G401.6 (cell line): Measurements from ENCODE around the gene SUGT1.
A peak's percentile ranks its signal among the peaks of the same experiment; 100 is the strongest.
"Not testable (repeated sequence)": the region's sequence is repeated elsewhere in the genome, so short reads cannot be mapped to it uniquely, and the experiment has no call there.

Experiments used
- FAIRE-seq: peaks from 2 replicates; lab custom pipeline; 2012; peaks lifted over from hg19 to GRCh38; lab: Jason Lieb, UNC

Gene SUGT1

DNA sequence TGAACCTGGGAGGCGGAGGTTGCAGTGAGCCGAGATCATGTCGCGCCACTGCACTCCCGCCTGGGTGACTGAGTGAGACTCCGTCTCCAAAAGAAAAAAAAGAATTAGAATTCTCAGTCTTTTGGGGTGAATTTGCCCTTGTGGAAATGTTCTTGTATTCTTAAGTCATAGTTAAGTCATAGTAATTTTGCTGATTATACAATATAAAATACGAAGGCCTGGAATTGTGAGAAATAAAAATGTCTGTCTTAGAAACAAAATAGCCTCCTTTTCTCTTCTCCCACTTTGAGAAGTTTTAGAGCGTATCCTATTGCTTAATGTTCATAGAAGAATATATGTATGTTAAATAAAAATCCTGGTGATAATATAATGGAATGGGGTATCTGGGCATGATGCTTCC lies 18.1 kb downstream of the SUGT1 start:
- peak; percentile 11 for FAIRE-seq

DNA sequence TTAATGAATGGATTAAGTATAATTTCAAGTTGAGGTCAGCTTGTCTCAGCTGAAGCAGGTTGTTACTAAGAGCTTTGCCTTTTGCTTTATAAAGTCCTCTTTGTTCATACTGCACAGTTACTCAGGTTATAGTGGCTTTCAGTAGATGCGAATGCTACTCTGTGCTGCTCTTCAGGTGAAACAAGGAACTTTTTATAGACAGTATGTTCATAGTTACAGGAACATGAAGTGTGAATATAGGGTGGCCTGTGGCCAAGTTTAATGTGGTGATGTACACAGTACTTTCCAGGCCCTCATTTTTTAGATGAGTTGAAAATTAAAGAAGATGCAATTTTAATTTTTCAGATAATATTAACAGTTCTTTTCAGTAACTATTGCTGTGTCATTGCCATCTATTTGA lies 20.8 kb downstream of the SUGT1 start:
- FAIRE-seq = no peak

DNA sequence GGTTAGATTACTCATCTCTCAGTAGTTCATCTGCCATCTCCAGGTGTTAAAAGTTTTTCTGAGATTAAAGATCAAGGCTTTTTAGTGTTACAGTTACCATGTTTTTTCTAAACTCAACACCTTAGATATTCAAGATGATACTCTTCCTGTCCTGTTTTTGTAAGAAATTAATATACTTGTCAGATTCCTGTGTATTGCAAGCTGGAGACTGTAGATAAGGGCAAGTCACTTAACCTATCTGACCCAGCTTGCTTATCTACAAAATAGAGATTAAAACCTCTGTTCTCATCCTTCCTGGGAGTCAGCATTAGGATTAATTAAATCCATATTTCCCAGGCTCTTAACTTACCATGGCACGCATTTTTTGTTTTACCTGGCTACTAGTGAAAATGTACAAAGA lies 25.2 kb downstream of the SUGT1 start:
- no peak for FAIRE-seq

DNA sequence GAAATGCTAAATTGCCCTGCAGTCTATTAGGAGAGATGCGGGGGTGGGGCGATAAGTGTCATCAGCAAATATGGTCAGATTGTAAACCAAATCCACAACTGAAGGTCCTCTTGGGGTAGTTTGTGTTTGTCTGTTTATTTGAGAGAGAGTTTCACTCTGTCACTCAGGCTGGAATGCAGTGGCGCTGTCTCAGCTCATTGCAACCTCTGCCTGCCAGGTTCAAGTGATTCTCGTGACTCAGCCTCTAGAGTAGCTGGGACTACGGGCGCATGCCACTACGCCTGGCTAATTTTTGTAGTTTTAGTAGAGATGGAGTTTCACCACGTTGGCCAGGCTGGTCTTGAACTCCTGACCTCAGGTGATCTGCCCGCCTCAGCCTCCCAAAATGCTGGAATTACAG lies 33.2 kb downstream of the SUGT1 start:
- not testable (repeated sequence) for FAIRE-seq

DNA sequence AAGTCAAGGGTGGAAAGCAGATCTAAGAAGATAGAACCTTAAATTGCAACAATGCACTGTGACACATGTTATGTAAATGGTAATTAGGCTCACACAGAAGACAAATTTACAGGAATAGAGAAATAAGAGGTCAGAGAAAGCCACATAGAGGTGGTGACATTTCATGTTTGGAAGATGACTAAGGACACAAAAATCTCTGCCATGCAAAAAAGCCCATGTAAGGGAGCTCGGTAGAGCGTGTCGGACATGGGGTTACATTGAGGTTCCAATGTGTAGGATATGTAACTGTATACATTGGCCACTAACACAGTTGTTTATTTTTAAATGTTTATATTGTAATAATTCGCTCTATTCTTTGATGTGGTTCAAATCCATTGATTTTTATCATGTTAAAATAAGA lies 33.7 kb downstream of the SUGT1 start:
- no peak for FAIRE-seq

DNA sequence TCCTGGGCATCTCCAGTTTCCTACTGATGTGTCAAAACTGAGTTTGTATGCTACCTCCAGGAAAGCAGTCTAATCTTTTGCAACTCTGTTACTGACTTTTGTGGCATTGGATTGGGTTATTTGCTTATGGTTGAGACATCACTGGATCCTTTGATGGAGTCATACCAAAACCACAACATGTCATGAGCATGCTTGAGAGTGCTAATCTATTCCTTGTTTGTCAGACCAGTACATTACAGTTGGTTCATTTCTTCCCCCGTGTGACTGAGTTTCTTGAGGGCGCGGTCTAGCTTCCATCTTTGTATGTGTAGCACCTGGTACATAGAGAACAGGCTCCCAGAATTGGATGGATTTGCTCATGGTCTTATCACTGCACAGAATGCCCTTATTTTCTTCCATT lies 43.2 kb downstream of the SUGT1 start:
- FAIRE-seq = no peak

DNA sequence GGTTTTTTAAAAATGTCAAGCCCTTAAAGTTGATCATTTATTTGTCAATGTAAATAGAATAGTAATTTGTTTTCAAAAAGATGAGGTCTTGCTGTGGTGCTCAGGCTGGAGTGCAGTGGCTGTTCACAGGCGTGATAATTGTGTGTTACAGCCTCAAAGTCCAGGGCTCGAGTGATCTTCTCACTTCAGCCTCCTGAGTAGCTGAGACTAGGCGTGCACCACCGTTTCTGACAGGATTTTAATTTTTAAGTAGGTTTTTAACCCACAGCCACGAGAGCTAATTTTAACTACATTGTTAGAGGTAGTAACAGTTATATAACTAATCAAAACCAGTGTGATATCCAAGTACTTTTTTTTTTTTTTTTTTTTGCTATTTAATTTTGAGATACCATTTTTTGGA lies 43.9 kb downstream of the SUGT1 start:
- FAIRE-seq = no peak

DNA sequence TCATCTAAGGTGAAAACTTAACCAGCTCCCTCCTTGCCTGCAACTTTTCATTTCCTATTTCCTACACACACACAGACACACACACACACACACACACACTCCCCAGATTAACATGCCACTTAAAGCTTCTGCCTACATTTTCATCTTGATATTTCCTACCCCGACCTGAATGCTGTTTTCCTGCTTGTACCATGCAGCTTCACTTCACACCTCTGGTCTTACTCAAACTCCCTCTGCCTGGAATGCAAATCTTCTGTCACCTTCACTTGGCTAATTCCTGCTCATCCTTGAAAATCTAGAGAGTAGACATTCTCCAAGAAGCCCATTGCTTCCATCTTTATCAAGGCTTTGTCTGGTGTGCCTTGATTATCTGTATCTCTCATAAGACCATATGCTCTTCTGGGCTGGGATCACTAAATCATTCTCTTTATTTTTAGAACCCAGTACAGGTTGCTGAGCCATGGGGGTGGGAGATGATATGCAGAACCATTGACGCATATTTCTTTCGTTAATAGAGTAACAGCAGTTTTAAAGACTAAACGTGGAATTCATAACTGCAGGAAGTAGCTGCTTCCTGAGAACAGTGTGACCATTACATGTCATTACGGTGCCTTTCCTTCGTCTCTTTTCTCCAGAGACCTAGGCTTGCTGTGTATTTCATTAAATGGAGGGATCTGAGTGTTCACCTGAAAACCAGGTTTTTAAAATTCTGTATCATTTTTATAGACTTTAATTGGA lies 49.3 kb downstream of the SUGT1 start:
- no peak for FAIRE-seq

DNA sequence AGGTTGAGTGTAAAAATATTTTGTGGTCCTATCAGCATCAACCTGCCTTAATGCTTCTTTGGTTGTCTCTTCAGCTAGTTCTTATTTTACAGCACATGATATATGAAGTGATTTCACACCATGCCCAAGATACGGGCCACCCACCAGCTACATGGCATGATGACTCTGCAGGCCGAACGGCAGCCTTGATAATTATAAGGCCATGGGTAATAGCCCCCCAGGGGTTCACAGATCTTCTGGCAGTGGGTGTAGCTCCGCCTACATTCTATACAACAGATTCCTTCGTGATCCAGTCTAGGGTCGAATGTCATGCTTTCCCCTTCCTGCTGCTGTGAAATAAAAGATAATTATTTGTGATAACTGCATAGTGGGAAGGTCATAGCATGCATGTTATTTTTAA lies 50.8 kb downstream of the SUGT1 start:
- no peak for FAIRE-seq

DNA sequence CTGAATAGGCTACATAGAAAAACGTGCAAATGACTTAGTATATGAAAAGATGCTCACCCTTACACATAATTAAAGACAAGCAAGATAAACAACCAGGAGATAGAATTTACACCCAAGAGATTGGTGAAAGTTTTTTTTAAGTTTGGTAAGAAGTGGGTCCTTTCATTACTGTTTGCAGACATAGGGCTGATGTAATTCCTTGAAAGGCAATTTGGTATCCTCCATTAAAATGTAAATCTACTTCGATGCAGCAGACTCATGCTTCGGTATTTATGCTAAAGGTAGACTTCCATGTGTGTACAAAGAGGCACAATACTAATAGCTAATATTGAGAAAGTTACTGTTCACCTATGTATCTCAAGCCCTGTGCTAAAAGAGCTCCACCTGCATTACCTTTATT lies 53.4 kb downstream of the SUGT1 start:
- no peak for FAIRE-seq

DNA sequence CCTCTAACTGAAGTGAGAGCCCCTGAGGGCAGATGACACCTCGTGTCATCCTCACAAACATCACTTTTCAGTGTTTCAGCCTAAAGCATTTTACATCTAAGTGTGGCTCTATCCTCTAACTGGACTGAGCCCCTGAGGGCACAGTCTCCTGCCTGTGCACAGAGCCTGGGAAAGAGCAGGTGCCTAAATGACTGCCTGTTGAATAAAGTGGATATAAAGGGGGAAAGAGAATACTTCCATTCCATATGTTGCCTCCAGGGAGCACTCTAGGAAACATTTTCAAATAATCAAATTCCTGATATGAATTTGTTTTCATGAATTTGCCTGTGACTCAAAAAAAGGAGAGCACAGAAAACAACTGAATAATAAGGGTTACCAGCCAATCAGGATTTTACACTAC lies 54.7 kb downstream of the SUGT1 start:
- FAIRE-seq = no peak

DNA sequence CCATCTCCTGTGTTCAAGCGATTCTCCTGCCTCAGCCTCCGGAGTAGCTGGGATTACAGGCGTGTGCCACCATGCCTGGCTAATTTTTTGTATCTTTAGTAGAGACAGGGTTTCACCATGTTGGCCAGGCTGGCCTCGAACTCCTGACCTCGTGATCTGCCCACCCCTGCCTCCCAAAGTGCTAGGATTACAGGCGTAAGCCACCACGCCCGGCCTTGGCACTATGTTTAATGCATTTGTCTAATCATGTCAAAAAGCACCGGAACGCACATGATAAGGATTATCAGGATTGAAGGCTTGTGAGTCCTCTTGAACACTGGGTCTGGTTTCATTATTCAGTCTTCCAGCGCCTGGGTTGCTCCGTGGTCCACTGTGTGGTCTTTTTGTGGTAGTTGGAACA lies 55.6 kb downstream of the SUGT1 start:
- not testable (repeated sequence) for FAIRE-seq

DNA sequence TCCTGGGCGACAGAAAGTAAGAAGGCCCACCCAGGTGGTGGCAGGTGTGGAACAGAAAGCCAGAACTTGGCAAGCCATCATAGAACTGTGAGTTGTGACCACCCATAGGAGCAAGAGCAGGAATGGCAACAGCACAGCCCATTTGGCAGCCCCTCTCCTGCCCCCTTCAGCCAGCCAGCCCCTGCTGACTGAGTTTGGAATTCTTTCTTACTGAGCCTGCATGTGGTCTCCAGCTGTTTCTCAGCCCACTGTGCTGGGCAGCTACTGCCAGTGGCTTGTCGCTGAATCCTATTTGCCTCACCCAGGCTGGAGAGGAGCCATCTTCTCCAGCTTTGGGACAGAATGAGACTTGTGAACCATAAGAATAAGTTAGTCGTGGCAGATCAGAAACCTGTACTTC lies 58.6 kb downstream of the SUGT1 start:
- FAIRE-seq = no peak

DNA sequence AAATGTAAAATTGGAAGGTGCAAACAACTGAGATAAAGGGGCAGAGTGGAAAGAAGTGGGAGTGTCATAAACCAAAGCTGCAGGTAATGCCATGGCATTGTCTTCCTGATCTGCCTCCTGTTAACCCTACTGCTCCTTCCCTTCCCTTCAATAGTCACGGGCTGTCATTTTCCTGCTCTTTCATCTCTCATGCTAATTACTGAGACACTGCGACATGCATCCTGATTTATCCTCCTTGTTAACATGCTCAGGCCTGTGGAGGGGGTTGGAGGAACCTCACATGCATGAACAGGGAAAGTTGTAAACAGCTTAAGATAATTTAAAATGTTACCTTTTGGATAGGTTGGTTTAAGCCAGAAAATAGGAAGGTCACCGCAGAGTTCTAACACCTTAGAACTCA lies 59.7 kb downstream of the SUGT1 start:
- FAIRE-seq = no peak

DNA sequence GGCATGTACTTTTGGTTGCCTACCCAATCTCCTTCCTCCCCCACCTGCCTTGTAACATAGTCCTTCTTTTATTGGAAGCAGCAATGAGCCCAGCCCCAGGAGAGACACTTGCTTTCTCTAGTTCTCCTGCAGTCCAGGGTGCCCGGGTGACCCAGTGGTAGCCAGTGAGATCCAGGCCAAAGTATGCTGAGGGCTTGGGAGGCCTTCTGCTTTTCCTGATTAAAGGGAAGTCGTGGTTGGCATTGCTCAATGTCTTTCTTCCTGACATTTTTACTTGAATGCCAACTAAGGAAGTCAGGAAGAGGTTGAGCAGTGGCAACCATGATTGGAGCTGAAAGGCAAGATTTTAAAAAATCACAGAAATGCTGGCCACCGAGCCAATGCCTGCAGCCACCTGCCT lies 61.3 kb downstream of the SUGT1 start:
- FAIRE-seq = no peak

DNA sequence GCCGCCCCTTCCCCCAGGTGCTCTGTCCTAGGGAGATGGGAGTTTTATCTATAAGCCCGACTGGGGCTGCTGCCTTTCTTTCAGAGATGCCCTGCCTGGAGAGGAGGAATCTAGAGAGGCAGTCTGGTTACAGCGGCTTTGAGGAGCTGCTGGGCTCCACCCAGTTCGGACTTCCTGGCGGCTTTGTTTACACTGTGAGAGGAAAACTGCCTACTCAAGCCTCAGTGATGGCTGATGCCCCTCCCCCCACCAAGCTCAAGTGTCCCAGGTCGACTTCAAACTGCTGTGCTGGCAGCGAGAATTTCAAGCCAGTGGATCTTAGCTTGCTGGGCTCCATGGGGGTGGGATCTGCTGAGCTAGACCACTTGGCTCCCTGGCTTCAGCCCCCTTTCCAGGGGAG lies 68.3 kb downstream of the SUGT1 start:
- not testable (repeated sequence) for FAIRE-seq

DNA sequence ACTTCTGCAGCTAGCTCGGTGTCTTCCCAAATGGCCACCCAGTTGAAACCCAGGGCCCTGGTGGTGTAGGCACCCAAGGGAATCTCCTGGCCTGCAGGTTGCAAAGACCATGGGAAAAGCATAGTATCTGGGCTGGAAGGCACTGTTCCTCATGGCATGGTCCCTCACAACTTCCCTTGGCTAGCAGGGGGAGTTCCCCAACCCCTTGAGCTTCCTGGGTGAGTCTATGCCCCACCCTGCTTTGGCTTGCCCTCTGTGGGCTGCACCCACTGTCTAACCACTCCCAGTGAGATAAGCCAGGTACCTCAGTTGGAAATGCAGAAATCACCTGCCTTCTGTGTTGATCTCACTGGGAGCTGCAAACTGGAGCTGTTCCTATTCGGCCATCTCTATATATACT lies 68.7 kb downstream of the SUGT1 start:
- not testable (repeated sequence) for FAIRE-seq

DNA sequence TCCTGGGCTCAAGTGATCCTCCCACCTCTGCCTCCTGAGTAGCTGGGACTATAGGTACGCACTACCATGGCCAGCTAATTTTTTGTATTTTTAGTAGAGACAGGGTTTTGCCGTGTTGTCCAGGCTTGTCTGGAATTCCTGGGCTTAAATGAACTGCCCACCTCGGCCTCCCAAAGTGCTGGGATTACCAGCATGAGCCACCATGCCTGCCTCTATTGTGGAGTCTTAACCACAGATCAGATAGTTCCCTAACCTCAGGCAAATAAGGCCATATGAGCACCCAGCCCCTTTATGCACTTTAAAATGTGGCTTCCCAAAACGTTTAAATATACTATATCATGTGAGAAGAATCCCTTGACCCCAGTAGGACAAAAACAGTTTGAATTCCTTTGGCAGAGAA lies 70.5 kb downstream of the SUGT1 start:
- no peak for FAIRE-seq

DNA sequence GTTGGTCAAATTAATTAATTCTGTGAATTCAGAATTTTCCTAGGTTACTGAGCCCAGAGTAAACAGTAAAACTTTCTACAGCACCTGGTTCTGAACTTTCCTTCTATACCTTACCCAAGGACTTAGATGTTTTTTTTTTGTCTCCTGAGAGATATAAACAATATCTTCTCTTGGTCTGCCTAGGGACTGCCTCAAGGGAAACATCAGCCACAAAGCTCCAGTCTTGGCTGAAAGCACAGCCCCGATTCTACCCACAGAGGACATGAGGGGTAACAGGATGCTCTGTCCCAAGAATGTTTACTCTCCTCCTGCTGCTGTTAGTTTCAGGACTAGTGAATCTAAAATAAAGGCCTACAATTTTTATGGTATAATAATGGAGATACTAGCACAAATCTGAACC lies 72.7 kb downstream of the SUGT1 start:
- FAIRE-seq = no peak

DNA sequence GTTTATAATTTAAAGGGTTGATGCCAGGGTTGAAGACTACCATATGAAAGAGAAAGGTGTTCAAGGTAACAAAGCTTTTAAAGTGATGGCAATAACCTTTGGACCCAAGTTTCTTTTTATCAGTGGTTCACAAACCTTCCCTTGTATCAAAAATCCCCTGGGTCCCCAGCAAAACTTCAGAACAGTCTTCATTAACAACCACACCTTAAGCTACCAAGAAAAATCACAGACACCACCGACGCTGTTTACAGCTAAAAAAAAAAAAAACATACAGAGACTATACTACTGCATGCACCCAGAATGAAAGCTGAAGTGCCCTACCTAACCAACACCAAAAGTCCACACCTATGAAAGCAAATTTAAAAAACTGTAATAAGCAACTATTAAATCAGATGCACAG lies 73.6 kb downstream of the SUGT1 start:
- no peak for FAIRE-seq

DNA sequence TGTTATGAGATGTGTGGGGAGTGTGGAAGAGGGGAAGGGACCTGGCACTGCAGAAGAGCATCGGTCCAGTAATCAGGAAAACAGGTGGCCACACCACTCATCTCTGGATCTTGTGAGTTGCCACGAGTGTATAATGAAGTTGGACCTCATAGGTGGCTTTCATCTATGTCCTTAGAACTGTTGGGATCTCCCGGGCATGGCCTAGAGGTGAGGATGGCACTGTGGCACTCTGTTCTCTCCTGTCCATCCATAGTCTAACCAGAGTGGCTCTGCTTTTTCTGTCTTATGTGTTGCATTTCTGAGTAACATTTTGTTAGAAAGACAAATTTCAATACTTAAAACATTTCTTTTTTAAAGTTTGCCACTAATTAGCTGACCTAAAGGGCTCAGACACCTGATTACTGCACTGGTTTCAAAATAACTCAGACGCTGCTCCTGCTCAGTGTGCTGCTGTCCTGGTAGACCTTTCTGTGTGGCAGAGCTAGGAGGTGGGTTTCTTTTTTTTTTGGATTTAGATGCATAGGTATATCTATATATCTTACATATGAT lies 81.5 kb downstream of the SUGT1 start:
- FAIRE-seq = no peak

DNA sequence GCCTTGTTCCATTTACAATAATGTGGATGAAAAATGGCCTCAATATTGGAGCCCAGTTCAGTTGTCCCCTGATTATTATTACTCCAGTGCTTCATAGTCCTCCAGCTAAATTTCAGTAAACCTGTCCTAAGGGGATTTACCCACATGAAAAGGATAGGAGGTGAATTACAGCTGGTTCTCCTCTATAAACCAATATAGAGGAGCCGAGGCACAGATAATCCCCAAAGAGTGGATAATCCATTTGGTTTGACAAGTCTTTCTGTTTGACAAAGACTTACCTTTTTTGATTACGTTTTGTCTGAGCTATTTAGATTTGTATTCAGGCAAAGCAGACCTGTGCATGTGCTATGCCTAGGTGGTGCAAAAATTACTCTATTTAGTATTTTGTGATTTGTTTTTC lies 84.3 kb downstream of the SUGT1 start:
- no peak for FAIRE-seq

DNA sequence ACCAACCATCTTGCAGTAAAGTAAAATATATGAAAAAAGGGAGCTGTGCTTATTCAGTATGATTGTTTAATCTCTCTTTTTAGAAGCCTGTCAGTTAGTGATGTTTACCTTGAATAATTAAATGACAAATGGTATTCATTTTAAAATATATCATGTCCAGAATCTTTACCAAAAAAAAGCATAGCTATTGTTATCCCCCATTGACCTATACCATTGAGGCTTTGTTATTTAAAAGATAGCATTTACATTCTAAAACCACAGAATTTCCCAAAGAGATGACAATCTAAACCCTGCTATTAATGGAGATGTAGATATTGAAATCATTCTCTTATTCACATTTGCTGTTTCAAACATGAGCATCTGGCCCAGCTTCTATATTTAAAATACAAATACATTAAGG lies 84.8 kb downstream of the SUGT1 start:
- no peak for FAIRE-seq

DNA sequence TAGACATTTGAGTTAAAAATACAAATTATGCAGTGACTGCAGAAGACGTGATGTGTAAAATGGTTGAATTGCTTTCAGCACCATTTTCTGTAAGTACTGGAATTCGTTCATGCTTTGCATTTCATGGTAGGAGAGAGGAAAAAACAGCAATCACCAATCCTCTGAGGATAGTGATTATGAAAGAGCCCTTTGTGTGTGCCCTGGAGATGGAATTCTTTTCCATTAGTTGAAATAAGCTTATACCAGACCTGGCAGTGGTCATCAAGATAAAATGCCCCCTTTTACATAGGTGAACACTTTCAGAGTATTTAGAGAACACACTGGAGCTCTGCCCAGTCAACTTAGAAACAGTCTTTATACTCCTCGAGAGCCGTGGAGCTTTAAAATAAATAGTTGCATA lies 85.3 kb downstream of the SUGT1 start:
- no peak for FAIRE-seq
